GM12892 (cell line): ENCODE data around the gene RALY.

Source experiments
- POLR2A ChIP-seq: IDR thresholded peaks from 2 replicates; pipeline ENCODE4 v1.6.1; 2011; ENCODE audit warnings: low read depth, low read length, control low read depth
- POLR2AphosphoS5 ChIP-seq: IDR thresholded peaks from 2 replicates; pipeline ENCODE4 v1.6.1; 2011; ENCODE audit warnings: low read depth, low read length, control low read depth
- TAF1 ChIP-seq: IDR thresholded peaks from 2 replicates; pipeline ENCODE4 v1.6.1; 2011; ENCODE audit warnings: low read depth, mild to moderate bottlenecking, control low read depth, low read length, borderline replicate concordance

GRCh38 chr20:34055290-34055689 lies 61.6 kb downstream of the RALY start:
- TF ChIP-seq POLR2A (no peak), TAF1 (no peak), POLR2AphosphoS5 (no peak)
